ENCODE results near the gene RAPGEF5. TPM values are rescaled to one million over a fixed set of nuclear protein-coding genes. Genes with fewer than 3 reads are reported as not detected.
A peak's percentile ranks its signal among the peaks of the same experiment; 100 is the strongest.
"Not testable (repeated sequence)": the region's sequence is repeated elsewhere in the genome, so short reads cannot be mapped to it uniquely, and the experiment has no call there.

The RAPGEF5 gene
- total and polyA plus RNA-seq, 4 donors: 16.1 to 308 (median 61.4) TPM

DNA sequence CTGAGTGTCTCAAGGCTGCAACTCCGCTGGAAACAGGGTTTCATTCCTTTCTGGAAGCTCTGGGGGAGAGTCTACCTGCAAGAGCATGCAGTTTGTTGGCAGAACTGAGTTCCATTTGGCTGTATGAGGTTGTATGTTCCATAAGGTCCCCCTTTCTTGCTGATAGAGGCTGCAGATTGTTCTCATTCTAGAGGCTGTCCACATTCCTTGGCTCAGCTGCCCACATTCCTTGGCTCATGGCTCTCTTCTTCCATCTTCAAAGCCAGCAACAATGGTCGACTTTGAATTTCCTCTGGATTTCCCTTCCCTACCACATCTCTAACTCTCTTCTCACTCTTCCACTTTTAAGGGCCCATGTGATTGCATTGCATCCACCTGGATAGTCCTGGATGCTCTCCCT, 264.0 kb downstream of the RAPGEF5 start:
- no peaks in the 10 kb centered on the region for H3K36me3 ChIP-seq (ENCODE audit: control insufficient read depth in 4 of 4, insufficient read depth in 4 of 4, low read length in 4 of 4)
- no peak overlapping the region for H3K4me3 ChIP-seq
- peaks cover 0 to 11% (median 4%) of the 10 kb centered on the region in 5 donors for H3K4me1 ChIP-seq (ENCODE audit: control insufficient read depth in 5 of 5, insufficient read depth in 5 of 5, low read length in 5 of 5)
- TF ChIP-seq, protein P1, sequence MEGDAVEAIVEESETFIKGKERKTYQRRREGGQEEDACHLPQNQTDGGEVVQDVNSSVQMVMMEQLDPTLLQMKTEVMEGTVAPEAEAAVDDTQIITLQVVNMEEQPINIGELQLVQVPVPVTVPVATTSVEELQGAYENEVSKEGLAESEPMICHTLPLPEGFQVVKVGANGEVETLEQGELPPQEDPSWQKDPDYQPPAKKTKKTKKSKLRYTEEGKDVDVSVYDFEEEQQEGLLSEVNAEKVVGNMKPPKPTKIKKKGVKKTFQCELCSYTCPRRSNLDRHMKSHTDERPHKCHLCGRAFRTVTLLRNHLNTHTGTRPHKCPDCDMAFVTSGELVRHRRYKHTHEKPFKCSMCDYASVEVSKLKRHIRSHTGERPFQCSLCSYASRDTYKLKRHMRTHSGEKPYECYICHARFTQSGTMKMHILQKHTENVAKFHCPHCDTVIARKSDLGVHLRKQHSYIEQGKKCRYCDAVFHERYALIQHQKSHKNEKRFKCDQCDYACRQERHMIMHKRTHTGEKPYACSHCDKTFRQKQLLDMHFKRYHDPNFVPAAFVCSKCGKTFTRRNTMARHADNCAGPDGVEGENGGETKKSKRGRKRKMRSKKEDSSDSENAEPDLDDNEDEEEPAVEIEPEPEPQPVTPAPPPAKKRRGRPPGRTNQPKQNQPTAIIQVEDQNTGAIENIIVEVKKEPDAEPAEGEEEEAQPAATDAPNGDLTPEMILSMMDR (IDR thresholded peaks at IDR 0.05; ENCODE audit: control extremely low read depth, extremely low read depth): no peak
- no peaks in the 10 kb centered on the region for H3K27me3 ChIP-seq (ENCODE audit: control insufficient read depth in 3 of 3, insufficient read depth in 3 of 3, low read length in 2 of 3)
- DNase-seq (peak; percentile 76 to 81 (median 79)), ATAC-seq (ENCODE audit: insufficient read depth, low FRiP score) (no peak)
- no peak overlapping the region for H3K27ac ChIP-seq (ENCODE audit: low read depth in 1 of 2, low read length in 1 of 2)
- H3K9me3 ChIP-seq (ENCODE audit: control insufficient read depth in 4 of 4, insufficient read depth in 3 of 4, low read length in 3 of 4): no peaks in the 10 kb centered on the region
- no peak overlapping the region for H3K9ac ChIP-seq (ENCODE audit: insufficient read depth in 1 of 2, low read length in 2 of 2)
- WGBS, 2 donors: 47 to 82% methylated on average over 2 of the region's 2 CpGs

DNA sequence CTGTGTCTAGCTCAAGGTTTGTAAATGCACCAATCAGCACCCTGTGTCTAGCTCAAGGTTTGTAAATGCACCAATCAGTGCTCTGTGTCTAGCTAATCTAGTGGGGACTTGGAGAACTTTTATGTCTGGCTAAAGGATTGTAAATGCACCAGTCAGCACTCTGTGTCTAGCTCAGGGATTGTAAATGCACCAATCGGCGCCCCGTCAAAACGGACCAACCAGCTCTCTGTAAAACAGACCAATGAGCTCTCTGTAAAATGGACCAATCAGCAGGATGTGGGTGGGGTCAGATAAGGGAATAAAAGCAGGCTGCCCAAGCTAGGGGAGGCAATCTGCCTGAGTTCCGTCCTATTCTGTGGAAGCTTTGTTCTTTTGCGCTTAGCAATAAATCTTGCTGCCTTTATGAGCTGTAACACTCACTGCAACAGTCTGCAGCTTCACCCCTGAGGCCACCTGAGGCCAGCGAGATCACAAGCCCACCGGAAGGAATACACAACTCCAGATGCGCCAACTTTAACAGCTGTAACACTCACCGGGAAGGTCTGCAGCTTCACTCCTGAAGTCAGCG, 265.9 kb downstream of the RAPGEF5 start:
- not testable (repeated sequence) for H3K36me3 ChIP-seq (ENCODE audit: control insufficient read depth in 4 of 4, insufficient read depth in 4 of 4, low read length in 4 of 4); H3K27me3 ChIP-seq (ENCODE audit: control insufficient read depth in 3 of 3, insufficient read depth in 3 of 3, low read length in 2 of 3); ATAC-seq (ENCODE audit: insufficient read depth, low FRiP score); H3K4me3 ChIP-seq; H3K9ac ChIP-seq (ENCODE audit: insufficient read depth in 1 of 2, low read length in 2 of 2); DNase-seq; H3K9me3 ChIP-seq (ENCODE audit: control insufficient read depth in 4 of 4, insufficient read depth in 3 of 4, low read length in 3 of 4); H3K27ac ChIP-seq (ENCODE audit: low read depth in 1 of 2, low read length in 1 of 2)
- WGBS, 2 donors: 90 to 97% methylated on average over 11 of the region's 11 CpGs
- peaks cover 0 to 11% (median 4%) of the 10 kb centered on the region in 5 donors for H3K4me1 ChIP-seq (ENCODE audit: control insufficient read depth in 5 of 5, insufficient read depth in 5 of 5, low read length in 5 of 5)

DNA sequence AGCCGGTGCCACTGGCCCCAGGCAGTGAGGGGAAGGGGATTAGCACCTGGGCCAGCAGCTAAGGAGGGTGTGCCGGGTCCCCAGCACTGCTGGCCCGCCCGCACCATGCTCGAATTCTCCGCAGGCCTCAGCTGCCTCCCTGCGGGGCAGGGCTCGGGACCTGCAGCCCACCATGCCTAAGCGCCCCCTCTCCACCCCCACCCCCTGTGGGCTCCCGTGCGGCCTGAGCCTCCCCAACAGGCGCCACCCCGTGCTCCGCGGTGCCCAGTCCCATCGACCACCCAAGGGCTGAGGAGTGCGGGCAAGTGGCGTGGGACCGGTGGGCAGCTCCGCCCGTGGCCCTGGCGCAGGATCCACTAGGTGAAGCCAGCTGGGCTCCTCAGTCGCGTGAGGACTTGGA, 266.4 kb downstream of the RAPGEF5 start:
- H3K9ac ChIP-seq (ENCODE audit: insufficient read depth in 1 of 2, low read length in 2 of 2): no peak overlapping the region
- no peaks in the 10 kb centered on the region for H3K27me3 ChIP-seq (ENCODE audit: control insufficient read depth in 3 of 3, insufficient read depth in 3 of 3, low read length in 2 of 3)
- no peak overlapping the region for H3K27ac ChIP-seq (ENCODE audit: low read depth in 1 of 2, low read length in 1 of 2)
- H3K4me1 ChIP-seq (ENCODE audit: control insufficient read depth in 5 of 5, insufficient read depth in 5 of 5, low read length in 5 of 5): peaks cover 0 to 11% (median 4%) of the 10 kb centered on the region in 5 donors
- H3K36me3 ChIP-seq (ENCODE audit: control insufficient read depth in 4 of 4, insufficient read depth in 4 of 4, low read length in 4 of 4): no peaks in the 10 kb centered on the region
- no peak for ATAC-seq (ENCODE audit: insufficient read depth, low FRiP score)
- H3K9me3 ChIP-seq (ENCODE audit: control insufficient read depth in 4 of 4, insufficient read depth in 3 of 4, low read length in 3 of 4): no peaks in the 10 kb centered on the region
- WGBS, 2 donors: 90 to 98% methylated on average over 24 of the region's 24 CpGs
- DNase-seq: no peak
- no peak overlapping the region for H3K4me3 ChIP-seq
- TF ChIP-seq, protein P1 (IDR thresholded peaks at IDR 0.05; ENCODE audit: control extremely low read depth, extremely low read depth): no peak

DNA sequence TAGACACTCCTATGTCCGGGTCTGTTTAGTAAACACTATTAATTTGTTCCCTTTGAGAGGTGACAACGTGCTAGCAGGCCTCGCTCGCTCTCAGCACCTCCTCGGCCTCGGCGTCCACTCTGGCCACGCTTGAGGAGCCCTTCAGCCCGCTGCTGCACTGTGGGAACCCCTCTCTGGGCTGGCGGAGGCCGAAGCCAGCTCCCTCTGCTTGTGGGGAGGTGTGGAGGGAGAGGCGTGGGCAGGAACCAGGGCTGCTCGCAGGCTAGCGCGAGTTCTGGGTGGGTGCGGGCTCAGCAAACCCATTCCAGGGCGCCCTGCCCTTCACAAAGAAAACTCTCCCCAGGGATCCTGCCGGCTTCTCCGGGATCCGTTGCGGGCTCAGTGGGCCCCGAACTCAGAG, 266.8 kb downstream of the RAPGEF5 start:
- H3K27me3 ChIP-seq (ENCODE audit: control insufficient read depth in 3 of 3, insufficient read depth in 3 of 3, low read length in 2 of 3): no peaks in the 10 kb centered on the region
- no peak overlapping the region for H3K9ac ChIP-seq (ENCODE audit: insufficient read depth in 1 of 2, low read length in 2 of 2)
- 91 to 92% methylated on average over 22 of the region's 22 CpGs for WGBS, 2 donors
- no peak for DNase-seq
- peaks cover 0 to 11% (median 4%) of the 10 kb centered on the region in 5 donors for H3K4me1 ChIP-seq (ENCODE audit: control insufficient read depth in 5 of 5, insufficient read depth in 5 of 5, low read length in 5 of 5)
- H3K27ac ChIP-seq (ENCODE audit: low read depth in 1 of 2, low read length in 1 of 2): no peak overlapping the region
- TF ChIP-seq, protein P1 (IDR thresholded peaks at IDR 0.05; ENCODE audit: control extremely low read depth, extremely low read depth): no peak
- no peaks in the 10 kb centered on the region for H3K9me3 ChIP-seq (ENCODE audit: control insufficient read depth in 4 of 4, insufficient read depth in 3 of 4, low read length in 3 of 4)
- ATAC-seq (ENCODE audit: insufficient read depth, low FRiP score): no peak
- H3K36me3 ChIP-seq (ENCODE audit: control insufficient read depth in 4 of 4, insufficient read depth in 4 of 4, low read length in 4 of 4): no peaks in the 10 kb centered on the region
- no peak overlapping the region for H3K4me3 ChIP-seq

Data from lung (tissue), 12 donors.